ENCODE results near the gene LTB.

GRCh38 chr6:31532644-31533454 lies 49.4 kb downstream of the LTB start:
- no peak for TF ChIP-seq ZBTB33 (IDR thresholded peaks at IDR 0.05; ENCODE audit: borderline replicate concordance, low read depth)
- no peak for TF ChIP-seq RAD21 (IDR thresholded peaks at IDR 0.05; ENCODE audit: low read length)
- no peak for TF ChIP-seq CTCF (IDR thresholded peaks at IDR 0.05)
- TF ChIP-seq TAF1 (IDR thresholded peaks at IDR 0.05; ENCODE audit: borderline replicate concordance, low read depth, low read length) = no peak
- no peak for TF ChIP-seq NFIC (IDR thresholded peaks at IDR 0.05; ENCODE audit: borderline replicate concordance)
- no peak for TF ChIP-seq TCF12 (IDR thresholded peaks at IDR 0.05)
- TF ChIP-seq MAX (IDR thresholded peaks at IDR 0.05; ENCODE audit: low read depth) = no peak
- no peak for TF ChIP-seq EZH2phosphoT487 (IDR thresholded peaks at IDR 0.05; ENCODE audit: borderline replicate concordance, low read depth)
- no peak for TF ChIP-seq MXI1 (IDR thresholded peaks at IDR 0.05; ENCODE audit: low read depth, low read length)
- TF ChIP-seq RCOR1 (IDR thresholded peaks at IDR 0.05; ENCODE audit: low read length) = no peak
- TF ChIP-seq JUND (IDR thresholded peaks at IDR 0.05) = no peak
- TF ChIP-seq YY1 (IDR thresholded peaks at IDR 0.05; ENCODE audit: low read depth) = no peak
- TF ChIP-seq SIN3A (IDR thresholded peaks at IDR 0.05; ENCODE audit: borderline replicate concordance, low read depth, low read length) = no peak
